Stimulated activated CD4-positive, alpha-beta T cell treated with anti-CD3 and anti-CD28 coated beads, TNF-alpha, amount 100 ng/mL, for 48 hours (primary cell): ENCODE data around the gene TBC1D14.
"Not testable (repeated sequence)": the region's sequence is repeated elsewhere in the genome, so short reads cannot be mapped to it uniquely, and the experiment has no call there.

Experiments used
- DNase-seq, 3 donors: peaks; one replicate each; pipeline ENCODE4 v3.0.0-alpha.2; 2020; ENCODE audit warnings: low read depth in 3 of 3

Gene TBC1D14

DNA sequence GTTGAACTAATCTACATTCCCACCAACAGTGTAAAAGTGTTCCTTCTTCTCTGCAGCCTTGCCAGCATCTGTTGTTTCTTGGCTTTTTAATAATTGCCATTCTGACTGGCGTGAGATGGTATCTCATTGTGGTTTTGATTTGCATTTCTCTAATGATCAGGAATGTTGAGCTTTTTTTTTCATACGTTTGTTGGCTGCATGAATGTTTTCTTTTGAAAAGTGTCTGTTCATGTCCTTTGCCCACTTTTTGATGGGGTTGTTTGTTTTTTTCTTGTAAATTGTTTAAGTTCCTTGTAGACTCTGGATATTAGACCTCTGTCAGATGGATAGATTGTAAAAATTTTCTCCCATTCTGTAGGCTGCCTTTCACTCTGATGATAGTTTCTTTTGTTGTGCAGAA, 170.3 kb downstream of the TBC1D14 start:
- not testable (repeated sequence) for DNase-seq
